SK-N-MC (cell line): ENCODE measurements around the gene ABR.

Source experiments
- DNase-seq: peaks from one replicate; pipeline ENCODE4 v3.0.0-alpha.2; 2011; ENCODE audit warnings: low read depth, low spot score
- H3K27ac ChIP-seq: fragments of 200-600 bp; sonication (generic); 2 replicates; pipeline ENCODE4 v1.5.1; 2016; ENCODE audit warnings: mixed run types
- H3K36me3 ChIP-seq: fragments of 200-600 bp; sonication (generic); 2 replicates; pipeline ENCODE4 v1.6.1; 2017; ENCODE audit warnings: antibody characterized with exemption, low read length, mixed read lengths; ENCODE audit not compliant: insufficient read depth
- H3K4me3 ChIP-seq: fragments of 200-600 bp; sonication (generic); 2 replicates; pipeline ENCODE4 v1.5.1; 2016
- H3K9ac ChIP-seq: fragments of 200-600 bp; sonication (generic); 2 replicates; pipeline ENCODE4 v1.8.0; 2017; ENCODE audit warnings: mixed run types, mixed read lengths; ENCODE audit not compliant: insufficient read length
- H3K9me3 ChIP-seq: fragments of 200-600 bp; sonication (generic); 2 replicates; pipeline ENCODE4 v1.6.1; 2017; ENCODE audit warnings: low read depth, mild to moderate bottlenecking, antibody characterized with exemption, low read length, moderate library complexity, mixed read lengths
- EZH2 ChIP-seq: fragments of 200-600 bp; sonication (generic); IDR thresholded peaks from one replicate; pipeline ENCODE4 v1.6.1; 2017; ENCODE audit warnings: antibody characterized with exemption
- FOXP2 ChIP-seq: optimal IDR thresholded peaks from 2 replicates; pipeline ENCODE3; 2011; ENCODE audit warnings: mild to moderate bottlenecking, moderate library complexity; ENCODE audit not compliant: insufficient read depth; ENCODE audit errors: extremely low read length, control extremely low read depth
- POLR2AphosphoS5 ChIP-seq: IDR thresholded peaks from 2 replicates; pipeline ENCODE4 v1.6.1; 2012; ENCODE audit warnings: mild to moderate bottlenecking, low read depth, low read length, borderline replicate concordance

The ABR gene

DNA sequence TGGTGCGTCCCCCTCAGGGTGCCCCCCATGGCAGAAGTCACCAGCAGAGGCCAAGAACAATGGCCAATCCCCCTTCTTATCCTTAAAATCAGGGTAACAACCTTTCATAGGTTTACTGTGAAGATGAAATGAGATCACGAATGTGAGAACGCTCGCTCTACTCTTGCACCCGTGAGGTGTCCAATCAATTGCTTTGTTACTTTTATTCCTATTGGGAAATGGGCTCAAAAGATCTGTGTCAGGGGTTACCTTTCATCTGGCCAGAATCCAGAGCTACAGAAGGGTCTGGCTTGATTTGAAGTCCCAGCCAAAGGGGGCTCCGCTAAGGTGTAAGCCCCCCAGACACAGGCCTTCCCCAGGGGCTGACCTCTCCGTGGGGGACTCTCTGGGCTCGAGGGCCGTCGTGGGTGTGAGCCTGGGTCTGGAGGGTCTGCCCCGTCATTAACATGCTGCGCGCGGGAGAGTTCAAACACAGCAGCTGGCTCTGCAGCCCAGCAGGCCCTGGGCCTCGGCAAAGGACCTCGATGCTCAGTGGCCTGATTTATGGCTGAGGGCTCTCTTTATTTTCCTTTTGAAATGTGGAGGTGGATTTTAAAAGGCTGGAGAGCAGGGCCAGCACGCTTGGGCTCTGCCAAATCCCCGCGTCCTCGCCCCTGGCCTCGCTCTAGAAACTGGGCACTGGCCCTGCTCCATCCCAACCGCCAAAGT lies 10.4 kb downstream of the ABR start:
- Histone ChIP-seq H3K9me3 (no peaks in the 10 kb centered on the region), H3K27ac (no peak overlapping the region), H3K36me3 (no peaks in the 10 kb centered on the region), H3K4me3 (no peak overlapping the region), H3K9ac (no peak overlapping the region)
- TF ChIP-seq EZH2, result no peak
- TF ChIP-seq POLR2AphosphoS5, result no peak
- TF ChIP-seq FOXP2, result no peak
- DNase-seq, result no peak

DNA sequence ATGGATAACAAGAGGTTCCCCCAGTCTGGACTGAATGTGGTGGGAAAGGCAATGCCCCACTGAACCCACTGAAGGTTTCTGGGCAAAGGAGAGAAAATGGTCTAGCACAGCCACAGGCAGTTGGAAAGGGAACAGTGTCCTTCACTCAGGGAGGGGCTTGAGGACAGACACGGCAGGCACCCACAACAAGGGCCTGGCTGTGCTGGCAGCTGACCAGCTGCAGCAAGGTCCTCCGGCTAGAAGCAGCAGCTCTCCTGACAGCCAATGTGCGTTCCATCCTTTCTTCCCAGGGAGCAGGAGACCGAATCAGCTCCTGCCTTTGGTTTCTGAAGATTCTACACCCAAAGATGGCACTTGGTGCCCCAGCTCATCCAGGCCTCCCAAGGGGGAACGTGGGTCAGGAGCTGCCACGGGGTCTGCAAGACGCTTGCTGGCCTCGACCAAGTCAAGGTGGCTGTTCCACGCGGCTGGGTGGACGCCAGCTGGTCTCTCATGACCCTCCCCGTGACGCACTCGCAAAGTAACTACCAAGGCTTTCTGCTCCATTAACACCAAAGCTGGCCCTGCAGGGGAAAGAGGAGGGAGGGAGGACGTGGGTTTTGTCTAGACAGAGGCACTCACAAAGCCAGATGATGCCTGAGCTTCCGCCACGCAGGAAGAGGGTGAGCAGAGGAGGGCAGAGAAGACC lies 11.1 kb downstream of the ABR start:
- Histone ChIP-seq H3K9ac (no peak overlapping the region), H3K36me3 (no peaks in the 10 kb centered on the region)

DNA sequence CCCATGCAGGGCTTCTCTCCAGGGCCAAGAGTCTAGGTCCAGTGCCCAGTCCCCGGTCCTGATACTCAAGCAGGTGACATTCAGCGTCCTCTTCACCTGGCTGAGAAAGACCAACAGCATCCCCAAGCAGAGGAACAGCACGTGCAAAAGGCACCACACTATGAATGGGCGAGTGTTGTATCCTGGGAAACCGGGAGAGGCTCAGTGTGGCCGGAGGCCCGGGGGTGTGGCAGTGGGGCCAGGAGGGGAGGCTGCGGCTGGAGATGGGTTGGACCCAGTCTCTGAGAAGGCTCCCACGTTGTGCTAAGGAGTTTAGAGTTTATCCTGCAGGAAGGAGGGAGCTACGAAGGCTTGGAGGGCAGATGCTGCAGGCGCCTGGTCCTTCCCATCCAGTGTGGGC lies 13.5 kb downstream of the ABR start:
- no peaks in the 10 kb centered on the region for H3K36me3 ChIP-seq
- H3K9ac ChIP-seq, result no peak overlapping the region
- TF ChIP-seq POLR2AphosphoS5 (no peak), FOXP2 (no peak), EZH2 (no peak)
- H3K9me3 ChIP-seq, result no peaks in the 10 kb centered on the region
- H3K27ac ChIP-seq, result no peak overlapping the region
- no peak overlapping the region for H3K4me3 ChIP-seq
- no peak for DNase-seq

More for the DNA sequence above, 11.1 kb downstream of the ABR start:
- no peak for DNase-seq
- no peak overlapping the region for H3K4me3 ChIP-seq
- no peaks in the 10 kb centered on the region for H3K9me3 ChIP-seq
- no peak overlapping the region for H3K27ac ChIP-seq
- TF ChIP-seq EZH2 (no peak), POLR2AphosphoS5 (no peak), FOXP2 (no peak)

DNA sequence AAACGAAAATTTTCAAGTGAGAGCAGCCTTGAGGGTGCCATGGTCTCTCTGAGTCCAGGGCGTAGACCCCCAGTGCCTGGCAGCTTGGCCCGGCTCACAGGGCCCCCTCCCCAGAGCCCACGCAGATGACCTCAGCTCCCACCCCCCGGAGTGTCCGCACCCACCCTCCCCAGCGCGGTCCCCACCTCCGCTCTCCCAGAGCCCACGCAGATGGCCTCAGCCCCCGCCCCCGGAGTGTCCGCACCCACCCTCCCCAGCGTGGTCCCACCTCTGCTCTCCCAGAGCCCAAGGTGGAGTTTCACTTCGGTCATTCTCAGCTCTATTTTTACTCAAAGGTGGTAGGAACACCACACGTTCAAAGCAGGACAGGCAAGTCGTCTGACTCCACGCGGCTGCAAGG lies 13.9 kb downstream of the ABR start:
- Histone ChIP-seq H3K4me3 (no peak overlapping the region), H3K9ac (no peak overlapping the region), H3K36me3 (no peaks in the 10 kb centered on the region), H3K27ac (no peak overlapping the region), H3K9me3 (no peaks in the 10 kb centered on the region)
- TF ChIP-seq POLR2AphosphoS5 (no peak), EZH2 (no peak), FOXP2 (no peak)
- DNase-seq, result no peak

DNA sequence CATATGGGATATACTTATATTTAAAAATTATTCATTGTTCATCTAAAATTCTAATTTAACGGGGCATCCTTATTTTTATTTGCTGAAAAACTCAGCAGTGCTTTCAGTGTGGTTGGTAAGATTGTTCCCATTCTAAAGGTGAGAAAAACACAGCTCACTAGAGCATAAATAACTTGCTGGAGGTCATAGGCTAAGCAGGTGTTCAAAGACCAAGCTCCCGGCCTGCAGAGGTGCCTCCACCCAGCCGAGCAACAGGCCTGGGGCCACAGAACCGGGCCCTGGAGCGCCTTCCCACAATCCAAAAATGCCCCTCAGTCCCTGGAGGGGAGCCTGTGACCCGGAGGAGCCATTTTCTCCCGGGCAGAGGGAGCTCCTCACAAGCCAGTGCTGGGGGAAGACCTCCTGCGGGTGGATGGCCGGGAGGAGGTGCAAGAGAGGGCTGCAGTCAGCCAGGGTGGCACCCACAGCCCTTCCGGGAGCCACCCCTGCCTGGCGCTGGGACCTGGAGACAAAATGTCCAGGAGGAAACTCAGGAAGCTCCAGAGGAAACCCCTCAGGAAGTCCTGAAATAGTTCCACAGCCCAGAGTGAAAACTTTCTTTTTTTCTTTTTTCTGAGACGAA lies 14.7 kb downstream of the ABR start:
- no peak for TF ChIP-seq FOXP2
- no peak for TF ChIP-seq POLR2AphosphoS5
- no peak for TF ChIP-seq EZH2
- H3K27ac ChIP-seq, result no peak overlapping the region
- H3K36me3 ChIP-seq, result no peaks in the 10 kb centered on the region
- H3K4me3 ChIP-seq, result no peak overlapping the region
- H3K9me3 ChIP-seq, result no peaks in the 10 kb centered on the region
- no peak overlapping the region for H3K9ac ChIP-seq
- no peak for DNase-seq

DNA sequence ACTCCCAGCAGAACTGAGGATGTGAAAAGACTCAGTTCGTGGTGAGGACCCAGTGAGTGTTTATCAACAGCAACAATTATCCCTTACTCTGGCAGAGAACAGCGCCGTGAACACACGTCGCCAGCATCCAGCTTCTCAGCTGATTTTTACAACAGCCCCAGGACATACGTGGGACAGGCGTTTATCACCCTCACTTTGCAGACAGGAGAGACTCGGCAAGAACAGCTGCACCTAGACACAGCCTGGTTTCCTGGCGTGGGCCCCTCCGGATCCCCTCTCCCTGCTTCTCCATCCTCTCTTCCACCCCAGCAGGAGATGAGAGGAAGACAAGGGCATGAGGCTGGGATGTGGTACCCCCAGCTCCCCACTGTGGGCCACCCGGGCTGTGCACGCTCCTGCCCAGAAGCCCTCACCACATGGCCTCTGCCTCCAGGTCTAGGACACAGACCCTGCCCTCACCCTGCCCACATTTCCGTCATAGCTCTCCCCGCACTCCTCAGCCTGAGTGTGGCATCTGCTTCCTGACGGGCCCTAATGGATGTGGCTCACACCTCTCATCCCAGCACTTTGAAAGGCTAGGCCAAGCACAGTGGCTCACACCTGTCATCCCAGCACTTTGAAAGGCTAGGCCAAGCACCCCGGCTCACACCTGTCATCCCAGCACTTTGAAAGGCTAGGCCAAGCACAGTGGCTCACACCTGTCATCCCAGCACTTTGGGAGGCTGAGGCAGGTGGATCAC lies 17.5 kb downstream of the ABR start:
- H3K27ac ChIP-seq, result no peak overlapping the region
- no peaks in the 10 kb centered on the region for H3K36me3 ChIP-seq
- H3K9ac ChIP-seq, result no peak overlapping the region
- DNase-seq, result no peak
- no peaks in the 10 kb centered on the region for H3K9me3 ChIP-seq
- TF ChIP-seq POLR2AphosphoS5 (no peak), EZH2 (no peak), FOXP2 (no peak)
- H3K4me3 ChIP-seq, result no peak overlapping the region

DNA sequence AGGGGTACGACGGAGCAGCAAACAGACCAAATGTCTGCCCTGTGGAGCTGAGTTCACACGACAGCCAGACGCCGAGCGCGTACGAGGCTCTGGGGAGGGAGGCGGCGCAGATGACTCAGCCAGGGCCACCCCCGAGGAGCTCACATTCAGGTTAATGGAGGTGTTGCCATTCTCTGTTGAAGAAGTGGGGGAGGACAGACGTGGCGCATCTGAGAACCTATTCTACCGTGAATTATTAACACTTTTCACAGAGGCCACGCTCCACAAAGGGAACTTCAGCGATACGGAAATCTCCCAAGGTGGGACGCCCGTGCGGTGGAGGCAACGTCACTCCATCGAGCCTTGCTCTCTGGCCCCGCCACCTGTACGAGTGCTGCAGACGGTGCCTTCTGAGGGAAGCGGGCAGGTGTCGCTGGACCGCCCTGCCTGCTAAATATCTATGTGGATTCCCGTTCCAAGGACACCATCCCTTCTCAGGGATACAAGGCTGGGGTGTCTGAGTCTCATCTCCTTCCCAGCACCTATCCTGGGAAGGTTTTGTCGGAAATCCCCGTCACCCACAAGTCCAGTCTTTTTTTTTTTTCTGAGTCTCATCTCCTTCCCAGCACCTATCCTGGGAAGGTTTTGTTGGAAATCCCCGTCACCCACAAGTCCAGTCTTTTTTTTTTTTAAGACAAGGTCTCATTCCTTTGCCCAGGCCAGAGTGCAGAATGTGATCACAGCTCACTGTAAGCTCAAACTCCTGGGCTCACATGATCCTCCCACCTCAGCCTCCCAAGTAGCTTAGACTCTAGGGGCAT lies 19.0 kb downstream of the ABR start:
- H3K9ac ChIP-seq, result no peak overlapping the region
- no peak overlapping the region for H3K27ac ChIP-seq
- no peaks in the 10 kb centered on the region for H3K9me3 ChIP-seq
- no peaks in the 10 kb centered on the region for H3K36me3 ChIP-seq
- no peak overlapping the region for H3K4me3 ChIP-seq
- no peak for TF ChIP-seq EZH2
- TF ChIP-seq POLR2AphosphoS5, result no peak
- no peak for TF ChIP-seq FOXP2
- no peak for DNase-seq
